Mucosa of stomach (tissue), 1 donor: ENCODE data around the gene NOL4L.

Source experiments
- H3K27me3 ChIP-seq: one replicate; pipeline ENCODE4 v1.7.0; 2013; ENCODE audit warnings: mild to moderate bottlenecking, low read length; ENCODE audit not compliant: control insufficient read depth, insufficient read depth
- H3K36me3 ChIP-seq: one replicate; pipeline ENCODE4 v1.7.0; 2013; ENCODE audit warnings: low read length; ENCODE audit not compliant: control insufficient read depth, insufficient read depth
- H3K4me1 ChIP-seq: one replicate; pipeline ENCODE4 v1.7.0; 2013; ENCODE audit warnings: mild to moderate bottlenecking, low read length; ENCODE audit not compliant: control insufficient read depth, insufficient read depth
- H3K4me3 ChIP-seq: one replicate; pipeline ENCODE4 v1.7.0; 2013; ENCODE audit warnings: low read length
- H3K9ac ChIP-seq: one replicate; pipeline ENCODE4 v1.7.0; 2013; ENCODE audit warnings: mild to moderate bottlenecking, low read length, moderate library complexity
- H3K9me3 ChIP-seq: one replicate; pipeline ENCODE4 v1.7.0; 2013; ENCODE audit warnings: mild to moderate bottlenecking, low read length, moderate library complexity; ENCODE audit not compliant: control insufficient read depth
- donor health status: Pancreatic carcinoma.

NOL4L gene

GRCh38 chr20:32623667-32624157 lies 38.6 kb upstream of the NOL4L start:
- Histone ChIP-seq H3K9ac (no peak overlapping the region), H3K9me3 (no peaks in the 10 kb centered on the region), H3K27me3 (peaks cover 22% of the 10 kb centered on the region), H3K4me1 (peaks cover 9% of the 10 kb centered on the region), H3K36me3 (no peaks in the 10 kb centered on the region), H3K4me3 (no peak overlapping the region)

GRCh38 chr20:32622585-32623468 lies 37.7 kb upstream of the NOL4L start:
- no peaks in the 10 kb centered on the region for H3K9me3 ChIP-seq

DNA sequence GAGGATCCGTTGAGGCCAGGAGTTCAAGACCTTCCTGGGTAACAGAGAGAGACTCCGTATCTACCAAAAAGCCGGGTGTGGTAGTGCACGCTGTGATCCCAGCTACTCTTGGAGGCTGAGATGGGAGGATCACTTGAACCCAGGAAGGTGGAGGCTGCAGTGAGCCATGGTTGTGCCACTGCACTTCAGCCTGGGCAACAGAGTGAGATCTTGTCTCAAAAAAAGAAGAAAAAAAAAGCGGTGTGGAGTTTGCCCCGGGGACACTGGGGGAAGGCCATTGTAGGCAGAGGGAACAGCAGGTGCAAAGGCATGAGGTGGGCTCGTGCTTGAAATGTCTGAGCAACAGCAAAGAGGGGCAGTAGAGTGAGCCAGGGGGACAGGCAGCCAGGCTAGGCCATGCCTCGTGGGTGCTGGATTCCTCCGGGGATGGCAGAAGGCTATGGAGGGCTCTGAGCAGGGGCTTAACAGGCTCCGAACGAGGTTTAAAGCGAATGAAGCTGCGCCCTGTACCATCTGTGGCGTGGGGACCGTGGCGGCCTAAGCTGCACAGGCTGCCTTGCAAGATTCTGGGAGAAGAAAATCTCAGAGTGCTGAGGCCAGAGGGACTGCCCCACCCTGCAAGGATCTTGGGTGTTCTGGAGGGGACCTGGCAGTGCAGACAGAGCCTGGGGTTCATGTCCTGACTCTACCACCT lies 36.9 kb upstream of the NOL4L start:
- Histone ChIP-seq H3K27me3 (peaks cover 12% of the 10 kb centered on the region), H3K9me3 (no peaks in the 10 kb centered on the region), H3K4me3 (no peak overlapping the region), H3K4me1 (peaks cover 3% of the 10 kb centered on the region), H3K36me3 (no peaks in the 10 kb centered on the region), H3K9ac (no peak overlapping the region)

More at GRCh38 chr20:32622585-32623468, 37.7 kb upstream of the NOL4L start:
- no peaks in the 10 kb centered on the region for H3K36me3 ChIP-seq
- peaks cover 20% of the 10 kb centered on the region for H3K27me3 ChIP-seq
- H3K4me1 ChIP-seq = peaks cover 9% of the 10 kb centered on the region
- H3K4me3 ChIP-seq = no peak overlapping the region
- no peak overlapping the region for H3K9ac ChIP-seq

DNA sequence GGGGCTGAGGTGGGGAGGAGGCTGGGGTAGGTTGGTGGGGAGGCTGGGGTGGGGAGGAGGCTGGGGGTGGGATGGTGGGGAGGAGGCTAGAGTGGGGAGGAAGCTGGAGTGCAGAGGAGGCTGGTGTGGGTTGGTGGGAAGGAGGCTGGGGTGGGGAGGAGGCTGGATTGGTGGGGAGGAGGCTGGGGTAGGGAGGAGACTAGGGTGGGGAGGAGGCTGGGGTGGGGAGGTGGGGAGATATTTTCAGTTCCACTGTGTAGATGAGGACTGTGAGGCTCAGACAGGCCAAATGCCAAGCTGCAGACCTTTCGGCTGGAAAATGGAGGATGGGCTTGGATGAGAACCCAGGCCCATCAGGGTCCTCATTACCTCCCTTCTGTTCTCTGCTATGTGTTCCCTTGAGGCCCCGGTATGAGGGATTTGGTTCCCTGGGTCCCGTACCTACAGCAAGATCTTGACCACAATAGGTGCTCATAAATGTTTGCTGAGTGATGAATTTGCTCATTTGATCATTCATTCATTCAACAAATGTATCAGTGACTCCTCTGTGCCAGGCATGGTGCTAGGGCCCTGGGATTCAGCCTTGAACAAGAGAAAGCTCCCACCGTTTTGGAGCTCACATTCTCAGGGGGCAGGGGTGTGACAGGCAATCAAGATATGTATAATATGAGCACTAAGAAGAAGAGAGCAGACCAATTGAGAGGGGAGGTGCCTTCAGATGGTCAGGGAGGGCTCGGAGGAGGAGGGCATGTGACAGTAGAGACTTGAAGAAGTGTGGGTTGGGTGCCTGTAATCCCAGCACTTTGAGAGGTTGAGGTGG lies 36.1 kb upstream of the NOL4L start:
- Histone ChIP-seq H3K36me3 (no peaks in the 10 kb centered on the region), H3K9me3 (no peaks in the 10 kb centered on the region), H3K4me1 (no peaks in the 10 kb centered on the region), H3K27me3 (peaks cover 6% of the 10 kb centered on the region), H3K9ac (no peak overlapping the region), H3K4me3 (no peak overlapping the region)

DNA sequence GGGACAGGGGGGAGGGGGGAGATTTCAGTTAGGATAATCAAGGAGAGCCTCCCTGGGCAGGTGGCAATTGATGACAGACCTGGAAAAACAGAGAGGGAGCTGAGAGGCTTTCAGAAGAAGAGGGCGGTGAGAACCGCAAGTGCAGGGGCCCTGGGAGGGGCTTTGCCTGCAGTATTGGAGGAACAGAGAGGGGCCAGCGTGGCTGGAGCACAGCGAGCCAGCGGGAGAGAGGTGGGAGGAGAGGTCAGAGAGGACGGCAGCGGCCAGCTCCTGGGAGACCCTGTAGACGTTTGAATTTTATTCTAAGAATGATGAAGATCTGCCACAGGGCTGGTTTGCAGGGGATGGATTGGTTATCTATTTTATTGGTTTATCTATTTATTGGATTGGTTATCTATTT lies 34.5 kb upstream of the NOL4L start:
- no peaks in the 10 kb centered on the region for H3K27me3 ChIP-seq
- H3K9ac ChIP-seq = no peak overlapping the region
- H3K36me3 ChIP-seq = no peaks in the 10 kb centered on the region
- no peaks in the 10 kb centered on the region for H3K4me1 ChIP-seq
- no peaks in the 10 kb centered on the region for H3K9me3 ChIP-seq
- H3K4me3 ChIP-seq = no peak overlapping the region

DNA sequence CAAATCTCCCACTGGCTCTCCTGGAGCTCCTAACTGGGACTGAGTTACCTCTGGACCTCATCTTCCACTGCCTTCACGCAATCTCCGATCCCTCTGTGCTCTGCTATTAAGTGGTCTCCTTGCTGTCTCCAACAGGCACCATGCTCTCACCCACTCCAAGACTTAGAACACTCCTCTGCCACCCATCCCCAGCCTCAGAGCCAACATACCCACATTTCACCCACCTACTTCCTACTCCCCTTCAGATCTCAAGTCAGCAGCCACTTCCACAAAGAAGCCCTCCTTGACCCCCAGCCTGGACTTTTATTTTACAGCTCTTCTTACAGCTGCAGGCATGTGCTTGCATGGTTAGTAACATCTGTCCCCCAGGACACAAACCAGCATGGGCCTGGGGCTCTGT lies 29.6 kb upstream of the NOL4L start:
- Histone ChIP-seq H3K4me3 (no peak overlapping the region), H3K9me3 (no peaks in the 10 kb centered on the region), H3K9ac (no peak overlapping the region), H3K27me3 (no peaks in the 10 kb centered on the region), H3K4me1 (no peaks in the 10 kb centered on the region), H3K36me3 (no peaks in the 10 kb centered on the region)

GRCh38 chr20:32614303-32614702 lies 29.2 kb upstream of the NOL4L start:
- Histone ChIP-seq H3K27me3 (no peaks in the 10 kb centered on the region), H3K4me1 (no peaks in the 10 kb centered on the region)

GRCh38 chr20:32613192-32614053 lies 28.3 kb upstream of the NOL4L start:
- no peaks in the 10 kb centered on the region for H3K36me3 ChIP-seq
- no peaks in the 10 kb centered on the region for H3K4me1 ChIP-seq

More at GRCh38 chr20:32614303-32614702, 29.2 kb upstream of the NOL4L start:
- Histone ChIP-seq H3K9me3 (no peaks in the 10 kb centered on the region), H3K4me3 (no peak overlapping the region), H3K9ac (no peak overlapping the region), H3K36me3 (no peaks in the 10 kb centered on the region)

GRCh38 chr20:32612351-32613191 lies 27.4 kb upstream of the NOL4L start:
- Histone ChIP-seq H3K27me3 (peaks cover 3% of the 10 kb centered on the region), H3K9me3 (no peaks in the 10 kb centered on the region), H3K4me3 (no peak overlapping the region), H3K9ac (no peak overlapping the region), H3K36me3 (no peaks in the 10 kb centered on the region), H3K4me1 (no peaks in the 10 kb centered on the region)

More at GRCh38 chr20:32613192-32614053, 28.3 kb upstream of the NOL4L start:
- Histone ChIP-seq H3K27me3 (no peaks in the 10 kb centered on the region), H3K9ac (no peak overlapping the region), H3K9me3 (no peaks in the 10 kb centered on the region), H3K4me3 (no peak overlapping the region)

DNA sequence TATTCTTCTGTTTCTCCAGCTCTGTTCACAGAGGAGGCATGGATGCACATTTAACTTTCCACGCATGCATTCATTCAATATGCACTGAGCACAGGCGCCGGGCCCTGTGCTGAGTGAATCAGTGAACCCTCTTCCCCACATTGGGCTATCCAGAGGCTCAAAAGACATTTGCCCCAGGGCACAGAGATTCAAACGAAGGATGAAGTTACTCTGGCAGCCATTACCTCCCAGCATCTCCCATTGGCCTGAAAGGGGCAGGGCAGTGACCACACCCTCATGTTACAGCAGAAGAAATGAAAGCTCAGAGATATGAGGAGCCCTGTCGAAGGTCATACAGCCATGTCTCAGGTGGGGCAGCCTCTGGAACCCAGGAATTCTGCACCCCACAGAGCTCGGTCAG lies 26.7 kb upstream of the NOL4L start:
- Histone ChIP-seq H3K27me3 (peaks cover 9% of the 10 kb centered on the region), H3K4me3 (no peak overlapping the region), H3K36me3 (no peaks in the 10 kb centered on the region), H3K4me1 (no peaks in the 10 kb centered on the region), H3K9me3 (no peaks in the 10 kb centered on the region), H3K9ac (no peak overlapping the region)
